H1 (cell line): ENCODE measurements around the gene RNF157. TPM values are rescaled to one million over a fixed set of nuclear protein-coding genes. Genes with fewer than 3 reads are reported as not detected.

Experiments
- CHD1 ChIP-seq: IDR thresholded peaks from 2 replicates; pipeline ENCODE4 v1.6.1; 2012; ENCODE audit warnings: low read depth, low read length, improper control_type of control experiment
- JUN ChIP-seq: IDR thresholded peaks from 2 replicates; pipeline ENCODE4 v1.6.1; 2011; ENCODE audit warnings: low read depth, mild to moderate bottlenecking, improper control_type of control experiment, low read length
- RBBP5 ChIP-seq: IDR thresholded peaks from 2 replicates; pipeline ENCODE4 v1.7.1; 2012; ENCODE audit warnings: low read depth, mild to moderate bottlenecking, inconsistent platforms, low read length, moderate library complexity, borderline replicate concordance
- TAF7 ChIP-seq: optimal IDR thresholded peaks from 2 replicates; pipeline ENCODE3; 2011; ENCODE audit warnings: low read depth, mild to moderate bottlenecking, inconsistent platforms, low read length, moderate library complexity, borderline replicate concordance
- TBP ChIP-seq: IDR thresholded peaks from 2 replicates; pipeline ENCODE4 v1.6.1; 2011; ENCODE audit warnings: low read depth, low read length, improper control_type of control experiment
- polyA plus RNA-seq, 7 experiments: library from polyadenylated mRNA; depleted of rRNA in 3 of 7; stranded (reverse) in 5 of 7; unstranded in 2 of 7; fragments of >200 nt in 5 of 7; fragments of 200-250 nt in 2 of 7; gene quantifications; 1 replicate in 5 of 7; 2 replicates in 1 of 7; 4 replicates in 1 of 7; pipeline versions ENCODE4 v1.2.1 to v1.2.3, GENCODE V29; 2011 to 2013; ENCODE audit warnings: missing spikeins in 2 of 7, mixed read lengths in 2 of 7
- total RNA-seq: library from RNA; stranded (reverse); fragmentation: NEBNext Ultra II Directional; extraction: Animal tissue kit (Norgen Biotek cat#: 25700); gene quantifications from 2 replicates; pipeline ENCODE4 v1.2.1, GENCODE V29; 2021
- TF ChIP-seq, protein P1 (sequence below): fragments of 300-600 bp; sonication (generic); IDR thresholded peaks from 2 replicates; pipeline ENCODE4 v1.7.1; 2012; ENCODE audit warnings: low read length, moderate library complexity, mild to moderate bottlenecking, inconsistent platforms; ENCODE audit not compliant: insufficient replicate concordance

RNF157 gene
- total and polyA plus RNA-seq, 2 of the 8 experiments (the other 6 are each of a cell fraction or from before 2014, with no cell fraction given) = 13.4 to 16.7 TPM

DNA sequence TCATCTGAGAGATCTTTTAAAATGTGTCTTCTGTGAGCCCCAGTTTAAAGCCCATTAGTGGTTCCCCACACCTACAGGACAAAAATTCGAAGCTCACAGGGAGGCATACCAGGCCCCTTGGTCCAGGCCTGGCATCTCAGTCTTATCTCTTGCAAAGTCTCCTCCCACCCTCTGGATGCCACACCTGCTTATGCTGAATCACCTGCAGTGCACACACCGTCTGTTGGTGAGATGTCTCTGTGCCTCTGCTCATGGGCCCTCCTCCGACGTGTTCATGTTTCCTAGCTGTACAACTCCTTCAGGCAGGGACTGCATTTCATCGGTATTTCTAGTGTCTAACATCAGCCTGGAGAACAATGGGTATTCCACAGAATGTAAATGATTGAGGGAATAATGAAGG is 41.6 kb downstream of the RNF157 start (continued):
- TF ChIP-seq, protein P1, sequence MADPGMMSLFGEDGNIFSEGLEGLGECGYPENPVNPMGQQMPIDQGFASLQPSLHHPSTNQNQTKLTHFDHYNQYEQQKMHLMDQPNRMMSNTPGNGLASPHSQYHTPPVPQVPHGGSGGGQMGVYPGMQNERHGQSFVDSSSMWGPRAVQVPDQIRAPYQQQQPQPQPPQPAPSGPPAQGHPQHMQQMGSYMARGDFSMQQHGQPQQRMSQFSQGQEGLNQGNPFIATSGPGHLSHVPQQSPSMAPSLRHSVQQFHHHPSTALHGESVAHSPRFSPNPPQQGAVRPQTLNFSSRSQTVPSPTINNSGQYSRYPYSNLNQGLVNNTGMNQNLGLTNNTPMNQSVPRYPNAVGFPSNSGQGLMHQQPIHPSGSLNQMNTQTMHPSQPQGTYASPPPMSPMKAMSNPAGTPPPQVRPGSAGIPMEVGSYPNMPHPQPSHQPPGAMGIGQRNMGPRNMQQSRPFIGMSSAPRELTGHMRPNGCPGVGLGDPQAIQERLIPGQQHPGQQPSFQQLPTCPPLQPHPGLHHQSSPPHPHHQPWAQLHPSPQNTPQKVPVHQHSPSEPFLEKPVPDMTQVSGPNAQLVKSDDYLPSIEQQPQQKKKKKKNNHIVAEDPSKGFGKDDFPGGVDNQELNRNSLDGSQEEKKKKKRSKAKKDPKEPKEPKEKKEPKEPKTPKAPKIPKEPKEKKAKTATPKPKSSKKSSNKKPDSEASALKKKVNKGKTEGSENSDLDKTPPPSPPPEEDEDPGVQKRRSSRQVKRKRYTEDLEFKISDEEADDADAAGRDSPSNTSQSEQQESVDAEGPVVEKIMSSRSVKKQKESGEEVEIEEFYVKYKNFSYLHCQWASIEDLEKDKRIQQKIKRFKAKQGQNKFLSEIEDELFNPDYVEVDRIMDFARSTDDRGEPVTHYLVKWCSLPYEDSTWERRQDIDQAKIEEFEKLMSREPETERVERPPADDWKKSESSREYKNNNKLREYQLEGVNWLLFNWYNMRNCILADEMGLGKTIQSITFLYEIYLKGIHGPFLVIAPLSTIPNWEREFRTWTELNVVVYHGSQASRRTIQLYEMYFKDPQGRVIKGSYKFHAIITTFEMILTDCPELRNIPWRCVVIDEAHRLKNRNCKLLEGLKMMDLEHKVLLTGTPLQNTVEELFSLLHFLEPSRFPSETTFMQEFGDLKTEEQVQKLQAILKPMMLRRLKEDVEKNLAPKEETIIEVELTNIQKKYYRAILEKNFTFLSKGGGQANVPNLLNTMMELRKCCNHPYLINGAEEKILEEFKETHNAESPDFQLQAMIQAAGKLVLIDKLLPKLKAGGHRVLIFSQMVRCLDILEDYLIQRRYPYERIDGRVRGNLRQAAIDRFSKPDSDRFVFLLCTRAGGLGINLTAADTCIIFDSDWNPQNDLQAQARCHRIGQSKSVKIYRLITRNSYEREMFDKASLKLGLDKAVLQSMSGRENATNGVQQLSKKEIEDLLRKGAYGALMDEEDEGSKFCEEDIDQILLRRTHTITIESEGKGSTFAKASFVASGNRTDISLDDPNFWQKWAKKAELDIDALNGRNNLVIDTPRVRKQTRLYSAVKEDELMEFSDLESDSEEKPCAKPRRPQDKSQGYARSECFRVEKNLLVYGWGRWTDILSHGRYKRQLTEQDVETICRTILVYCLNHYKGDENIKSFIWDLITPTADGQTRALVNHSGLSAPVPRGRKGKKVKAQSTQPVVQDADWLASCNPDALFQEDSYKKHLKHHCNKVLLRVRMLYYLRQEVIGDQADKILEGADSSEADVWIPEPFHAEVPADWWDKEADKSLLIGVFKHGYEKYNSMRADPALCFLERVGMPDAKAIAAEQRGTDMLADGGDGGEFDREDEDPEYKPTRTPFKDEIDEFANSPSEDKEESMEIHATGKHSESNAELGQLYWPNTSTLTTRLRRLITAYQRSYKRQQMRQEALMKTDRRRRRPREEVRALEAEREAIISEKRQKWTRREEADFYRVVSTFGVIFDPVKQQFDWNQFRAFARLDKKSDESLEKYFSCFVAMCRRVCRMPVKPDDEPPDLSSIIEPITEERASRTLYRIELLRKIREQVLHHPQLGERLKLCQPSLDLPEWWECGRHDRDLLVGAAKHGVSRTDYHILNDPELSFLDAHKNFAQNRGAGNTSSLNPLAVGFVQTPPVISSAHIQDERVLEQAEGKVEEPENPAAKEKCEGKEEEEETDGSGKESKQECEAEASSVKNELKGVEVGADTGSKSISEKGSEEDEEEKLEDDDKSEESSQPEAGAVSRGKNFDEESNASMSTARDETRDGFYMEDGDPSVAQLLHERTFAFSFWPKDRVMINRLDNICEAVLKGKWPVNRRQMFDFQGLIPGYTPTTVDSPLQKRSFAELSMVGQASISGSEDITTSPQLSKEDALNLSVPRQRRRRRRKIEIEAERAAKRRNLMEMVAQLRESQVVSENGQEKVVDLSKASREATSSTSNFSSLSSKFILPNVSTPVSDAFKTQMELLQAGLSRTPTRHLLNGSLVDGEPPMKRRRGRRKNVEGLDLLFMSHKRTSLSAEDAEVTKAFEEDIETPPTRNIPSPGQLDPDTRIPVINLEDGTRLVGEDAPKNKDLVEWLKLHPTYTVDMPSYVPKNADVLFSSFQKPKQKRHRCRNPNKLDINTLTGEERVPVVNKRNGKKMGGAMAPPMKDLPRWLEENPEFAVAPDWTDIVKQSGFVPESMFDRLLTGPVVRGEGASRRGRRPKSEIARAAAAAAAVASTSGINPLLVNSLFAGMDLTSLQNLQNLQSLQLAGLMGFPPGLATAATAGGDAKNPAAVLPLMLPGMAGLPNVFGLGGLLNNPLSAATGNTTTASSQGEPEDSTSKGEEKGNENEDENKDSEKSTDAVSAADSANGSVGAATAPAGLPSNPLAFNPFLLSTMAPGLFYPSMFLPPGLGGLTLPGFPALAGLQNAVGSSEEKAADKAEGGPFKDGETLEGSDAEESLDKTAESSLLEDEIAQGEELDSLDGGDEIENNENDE = no peak
- TF ChIP-seq TAF7 (no peak), JUN (no peak), RBBP5 (no peak), TBP (no peak), CHD1 (no peak)
